ENCODE results near the gene AP1G2.

GRCh38 chr14:23612354-23612732 lies 44.8 kb upstream of the AP1G2 start:
- TF ChIP-seq, protein P1, sequence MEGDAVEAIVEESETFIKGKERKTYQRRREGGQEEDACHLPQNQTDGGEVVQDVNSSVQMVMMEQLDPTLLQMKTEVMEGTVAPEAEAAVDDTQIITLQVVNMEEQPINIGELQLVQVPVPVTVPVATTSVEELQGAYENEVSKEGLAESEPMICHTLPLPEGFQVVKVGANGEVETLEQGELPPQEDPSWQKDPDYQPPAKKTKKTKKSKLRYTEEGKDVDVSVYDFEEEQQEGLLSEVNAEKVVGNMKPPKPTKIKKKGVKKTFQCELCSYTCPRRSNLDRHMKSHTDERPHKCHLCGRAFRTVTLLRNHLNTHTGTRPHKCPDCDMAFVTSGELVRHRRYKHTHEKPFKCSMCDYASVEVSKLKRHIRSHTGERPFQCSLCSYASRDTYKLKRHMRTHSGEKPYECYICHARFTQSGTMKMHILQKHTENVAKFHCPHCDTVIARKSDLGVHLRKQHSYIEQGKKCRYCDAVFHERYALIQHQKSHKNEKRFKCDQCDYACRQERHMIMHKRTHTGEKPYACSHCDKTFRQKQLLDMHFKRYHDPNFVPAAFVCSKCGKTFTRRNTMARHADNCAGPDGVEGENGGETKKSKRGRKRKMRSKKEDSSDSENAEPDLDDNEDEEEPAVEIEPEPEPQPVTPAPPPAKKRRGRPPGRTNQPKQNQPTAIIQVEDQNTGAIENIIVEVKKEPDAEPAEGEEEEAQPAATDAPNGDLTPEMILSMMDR (IDR thresholded peaks at IDR 0.05): no peak
- TF ChIP-seq POLR2AphosphoS5 (IDR thresholded peaks at IDR 0.05) (no peak), POLR2A (IDR thresholded peaks at IDR 0.05) (no peak)
